ENCODE results near the gene HSDL1.

GRCh38 chr16:84159007-84159406 is 14.0 kb upstream of the HSDL1 start:
- TF ChIP-seq CTCF (IDR thresholded peaks at IDR 0.05 in 2 of 3, conservative IDR thresholded peaks at IDR 0.05 in 1 of 3; ENCODE audit: borderline replicate concordance in 1 of 3, insufficient read depth in 1 of 3, low read depth in 2 of 3, low read length in 2 of 3): no peak
- TF ChIP-seq YY1 (IDR thresholded peaks at IDR 0.05; ENCODE audit: extremely low read depth, insufficient replicate concordance, low read depth, low read length): no peak
- no peak for TF ChIP-seq POLR2A (IDR thresholded peaks at IDR 0.05; ENCODE audit: borderline replicate concordance, extremely low read depth, insufficient read depth, insufficient read length)
- no peak for TF ChIP-seq EZH2phosphoT487 (IDR thresholded peaks at IDR 0.05; ENCODE audit: borderline replicate concordance)

All from HCT116 (cell line).